SK-N-SH (cell line): ENCODE results near the gene SPAM1.

ENCODE experiments used
- EZH2phosphoT487 ChIP-seq: fragments of 200-600 bp; sonication (generic); IDR thresholded peaks from 2 replicates; pipeline ENCODE4 v1.6.1; 2017; ENCODE audit warnings: low read depth, mixed run types, mild to moderate bottlenecking, antibody characterized with exemption, moderate library complexity, borderline replicate concordance
- SMC3 ChIP-seq: IDR thresholded peaks from 2 replicates; pipeline ENCODE4 v1.6.1; 2012; ENCODE audit warnings: low read depth, low read length, improper control_type of control experiment
- TF ChIP-seq, protein P1 (sequence below): fragments of 200-600 bp; sonication (generic); IDR thresholded peaks from 2 replicates; pipeline ENCODE4 v1.6.1; 2017; ENCODE audit warnings: antibody characterized with exemption, mild to moderate bottlenecking, moderate library complexity
- TF ChIP-seq, protein P2 (sequence below): IDR thresholded peaks from 2 replicates; pipeline ENCODE4 v1.6.1; 2012; ENCODE audit warnings: mild to moderate bottlenecking, low read depth, low read length, moderate library complexity
- TF ChIP-seq, protein P3 (sequence below): fragments of 150-350 bp; IDR thresholded peaks from 2 replicates; pipeline ENCODE4 v1.6.1; 2016; ENCODE audit warnings: mild to moderate bottlenecking, low read depth, low read length

DNA sequence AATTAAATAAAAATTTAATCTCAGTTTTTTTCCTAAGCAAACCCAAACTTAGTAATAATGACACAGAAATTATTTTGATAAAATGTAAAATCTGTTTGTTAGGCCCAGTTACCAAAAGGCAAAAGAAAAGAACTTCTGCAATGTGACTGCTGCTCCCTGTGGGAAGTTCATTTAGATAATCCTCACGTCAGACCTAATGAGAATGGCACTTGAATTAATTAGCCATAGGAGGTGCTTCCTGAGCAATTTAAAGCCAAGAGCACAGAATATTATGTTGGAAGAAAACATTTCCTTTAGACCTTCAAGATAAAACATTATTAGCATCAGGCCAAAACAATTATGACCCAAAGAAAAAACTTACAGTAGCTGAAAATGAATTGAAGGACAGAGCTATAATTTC, 19.4 kb downstream of the SPAM1 start:
- TF ChIP-seq, protein P1, sequence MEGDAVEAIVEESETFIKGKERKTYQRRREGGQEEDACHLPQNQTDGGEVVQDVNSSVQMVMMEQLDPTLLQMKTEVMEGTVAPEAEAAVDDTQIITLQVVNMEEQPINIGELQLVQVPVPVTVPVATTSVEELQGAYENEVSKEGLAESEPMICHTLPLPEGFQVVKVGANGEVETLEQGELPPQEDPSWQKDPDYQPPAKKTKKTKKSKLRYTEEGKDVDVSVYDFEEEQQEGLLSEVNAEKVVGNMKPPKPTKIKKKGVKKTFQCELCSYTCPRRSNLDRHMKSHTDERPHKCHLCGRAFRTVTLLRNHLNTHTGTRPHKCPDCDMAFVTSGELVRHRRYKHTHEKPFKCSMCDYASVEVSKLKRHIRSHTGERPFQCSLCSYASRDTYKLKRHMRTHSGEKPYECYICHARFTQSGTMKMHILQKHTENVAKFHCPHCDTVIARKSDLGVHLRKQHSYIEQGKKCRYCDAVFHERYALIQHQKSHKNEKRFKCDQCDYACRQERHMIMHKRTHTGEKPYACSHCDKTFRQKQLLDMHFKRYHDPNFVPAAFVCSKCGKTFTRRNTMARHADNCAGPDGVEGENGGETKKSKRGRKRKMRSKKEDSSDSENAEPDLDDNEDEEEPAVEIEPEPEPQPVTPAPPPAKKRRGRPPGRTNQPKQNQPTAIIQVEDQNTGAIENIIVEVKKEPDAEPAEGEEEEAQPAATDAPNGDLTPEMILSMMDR: no peak
- TF ChIP-seq, protein P2, sequence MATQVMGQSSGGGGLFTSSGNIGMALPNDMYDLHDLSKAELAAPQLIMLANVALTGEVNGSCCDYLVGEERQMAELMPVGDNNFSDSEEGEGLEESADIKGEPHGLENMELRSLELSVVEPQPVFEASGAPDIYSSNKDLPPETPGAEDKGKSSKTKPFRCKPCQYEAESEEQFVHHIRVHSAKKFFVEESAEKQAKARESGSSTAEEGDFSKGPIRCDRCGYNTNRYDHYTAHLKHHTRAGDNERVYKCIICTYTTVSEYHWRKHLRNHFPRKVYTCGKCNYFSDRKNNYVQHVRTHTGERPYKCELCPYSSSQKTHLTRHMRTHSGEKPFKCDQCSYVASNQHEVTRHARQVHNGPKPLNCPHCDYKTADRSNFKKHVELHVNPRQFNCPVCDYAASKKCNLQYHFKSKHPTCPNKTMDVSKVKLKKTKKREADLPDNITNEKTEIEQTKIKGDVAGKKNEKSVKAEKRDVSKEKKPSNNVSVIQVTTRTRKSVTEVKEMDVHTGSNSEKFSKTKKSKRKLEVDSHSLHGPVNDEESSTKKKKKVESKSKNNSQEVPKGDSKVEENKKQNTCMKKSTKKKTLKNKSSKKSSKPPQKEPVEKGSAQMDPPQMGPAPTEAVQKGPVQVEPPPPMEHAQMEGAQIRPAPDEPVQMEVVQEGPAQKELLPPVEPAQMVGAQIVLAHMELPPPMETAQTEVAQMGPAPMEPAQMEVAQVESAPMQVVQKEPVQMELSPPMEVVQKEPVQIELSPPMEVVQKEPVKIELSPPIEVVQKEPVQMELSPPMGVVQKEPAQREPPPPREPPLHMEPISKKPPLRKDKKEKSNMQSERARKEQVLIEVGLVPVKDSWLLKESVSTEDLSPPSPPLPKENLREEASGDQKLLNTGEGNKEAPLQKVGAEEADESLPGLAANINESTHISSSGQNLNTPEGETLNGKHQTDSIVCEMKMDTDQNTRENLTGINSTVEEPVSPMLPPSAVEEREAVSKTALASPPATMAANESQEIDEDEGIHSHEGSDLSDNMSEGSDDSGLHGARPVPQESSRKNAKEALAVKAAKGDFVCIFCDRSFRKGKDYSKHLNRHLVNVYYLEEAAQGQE: no peak
- TF ChIP-seq EZH2phosphoT487: no peak
- TF ChIP-seq, protein P3, sequence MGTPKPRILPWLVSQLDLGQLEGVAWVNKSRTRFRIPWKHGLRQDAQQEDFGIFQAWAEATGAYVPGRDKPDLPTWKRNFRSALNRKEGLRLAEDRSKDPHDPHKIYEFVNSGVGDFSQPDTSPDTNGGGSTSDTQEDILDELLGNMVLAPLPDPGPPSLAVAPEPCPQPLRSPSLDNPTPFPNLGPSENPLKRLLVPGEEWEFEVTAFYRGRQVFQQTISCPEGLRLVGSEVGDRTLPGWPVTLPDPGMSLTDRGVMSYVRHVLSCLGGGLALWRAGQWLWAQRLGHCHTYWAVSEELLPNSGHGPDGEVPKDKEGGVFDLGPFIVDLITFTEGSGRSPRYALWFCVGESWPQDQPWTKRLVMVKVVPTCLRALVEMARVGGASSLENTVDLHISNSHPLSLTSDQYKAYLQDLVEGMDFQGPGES: no peak
- no peak for TF ChIP-seq SMC3
